ENCODE results near the gene CTXND2.

CTXND2 gene

DNA sequence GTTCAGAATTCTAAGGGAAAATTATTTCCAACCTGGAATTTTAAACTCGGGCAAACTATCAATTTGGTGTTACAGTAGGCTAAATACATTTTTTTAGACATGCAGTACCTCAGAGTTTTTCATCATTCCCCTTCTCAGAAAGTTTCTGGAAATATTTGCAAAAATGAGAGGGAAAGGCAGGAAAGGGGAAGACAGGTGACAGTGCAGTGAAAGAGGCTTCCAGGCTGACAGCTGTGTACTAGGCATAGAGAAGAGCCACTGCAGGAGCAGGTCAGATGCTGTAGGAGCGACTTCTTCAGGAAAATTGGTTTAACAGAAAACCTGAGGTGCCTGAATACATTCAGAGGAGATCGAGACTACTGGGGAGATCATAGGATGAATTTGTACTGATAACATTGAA lies 67.8 kb downstream of the CTXND2 start:
- Histone ChIP-seq H3K4me3 (replicated peaks; ENCODE audit: insufficient read depth, low read length) (no peak overlapping the region), H3K27me3 (ENCODE audit: insufficient read depth, poor library complexity, severe bottlenecking) (no peaks in the 10 kb centered on the region), H3K27ac (replicated peaks) (no peak overlapping the region)
- no peak for TF ChIP-seq GABPA (IDR thresholded peaks at IDR 0.05; ENCODE audit: low read depth)
- TF ChIP-seq, protein P1, sequence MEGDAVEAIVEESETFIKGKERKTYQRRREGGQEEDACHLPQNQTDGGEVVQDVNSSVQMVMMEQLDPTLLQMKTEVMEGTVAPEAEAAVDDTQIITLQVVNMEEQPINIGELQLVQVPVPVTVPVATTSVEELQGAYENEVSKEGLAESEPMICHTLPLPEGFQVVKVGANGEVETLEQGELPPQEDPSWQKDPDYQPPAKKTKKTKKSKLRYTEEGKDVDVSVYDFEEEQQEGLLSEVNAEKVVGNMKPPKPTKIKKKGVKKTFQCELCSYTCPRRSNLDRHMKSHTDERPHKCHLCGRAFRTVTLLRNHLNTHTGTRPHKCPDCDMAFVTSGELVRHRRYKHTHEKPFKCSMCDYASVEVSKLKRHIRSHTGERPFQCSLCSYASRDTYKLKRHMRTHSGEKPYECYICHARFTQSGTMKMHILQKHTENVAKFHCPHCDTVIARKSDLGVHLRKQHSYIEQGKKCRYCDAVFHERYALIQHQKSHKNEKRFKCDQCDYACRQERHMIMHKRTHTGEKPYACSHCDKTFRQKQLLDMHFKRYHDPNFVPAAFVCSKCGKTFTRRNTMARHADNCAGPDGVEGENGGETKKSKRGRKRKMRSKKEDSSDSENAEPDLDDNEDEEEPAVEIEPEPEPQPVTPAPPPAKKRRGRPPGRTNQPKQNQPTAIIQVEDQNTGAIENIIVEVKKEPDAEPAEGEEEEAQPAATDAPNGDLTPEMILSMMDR (IDR thresholded peaks at IDR 0.05; ENCODE audit: insufficient read depth, low read length): no peak
- no peak for TF ChIP-seq REST (IDR thresholded peaks at IDR 0.05; ENCODE audit: insufficient replicate concordance, low read depth)
- no peak for TF ChIP-seq POLR2AphosphoS5 (IDR thresholded peaks at IDR 0.05; ENCODE audit: low read depth)
- no peak for TF ChIP-seq SPI1 (IDR thresholded peaks at IDR 0.05; ENCODE audit: borderline replicate concordance, low read depth)
- no peak for DNase-seq (ENCODE audit: low read depth in 1 of 2, low spot score in 1 of 2)

GRCh38 chr1:150955280-150955679 lies 68.3 kb downstream of the CTXND2 start:
- Histone ChIP-seq H3K4me3 (replicated peaks; ENCODE audit: insufficient read depth, low read length) (no peak overlapping the region), H3K27ac (replicated peaks) (no peak overlapping the region), H3K27me3 (ENCODE audit: insufficient read depth, poor library complexity, severe bottlenecking) (no peaks in the 10 kb centered on the region)
- no peak for DNase-seq (ENCODE audit: low read depth in 1 of 2, low spot score in 1 of 2)
- no peak for TF ChIP-seq SPI1 (IDR thresholded peaks at IDR 0.05; ENCODE audit: borderline replicate concordance, low read depth)
- TF ChIP-seq POLR2AphosphoS5 (IDR thresholded peaks at IDR 0.05; ENCODE audit: low read depth): no peak
- TF ChIP-seq REST (IDR thresholded peaks at IDR 0.05; ENCODE audit: insufficient replicate concordance, low read depth): no peak
- TF ChIP-seq, protein P1 (IDR thresholded peaks at IDR 0.05; ENCODE audit: insufficient read depth, low read length): no peak
- no peak for TF ChIP-seq GABPA (IDR thresholded peaks at IDR 0.05; ENCODE audit: low read depth)

- no peak overlapping the region for H3K27ac ChIP-seq (replicated peaks)
- TF ChIP-seq, protein P1 (IDR thresholded peaks at IDR 0.05; ENCODE audit: insufficient read depth, low read length): no peak
- TF ChIP-seq SPI1 (IDR thresholded peaks at IDR 0.05; ENCODE audit: borderline replicate concordance, low read depth) (no peak), POLR2AphosphoS5 (IDR thresholded peaks at IDR 0.05; ENCODE audit: low read depth) (no peak), REST (IDR thresholded peaks at IDR 0.05; ENCODE audit: insufficient replicate concordance, low read depth) (no peak), GABPA (IDR thresholded peaks at IDR 0.05; ENCODE audit: low read depth) (no peak)
- H3K4me3 ChIP-seq (replicated peaks; ENCODE audit: insufficient read depth, low read length): no peak overlapping the region
- DNase-seq (ENCODE audit: low read depth in 1 of 2, low spot score in 1 of 2): no peak
- no peaks in the 10 kb centered on the region for H3K27me3 ChIP-seq (ENCODE audit: insufficient read depth, poor library complexity, severe bottlenecking)
These were observed 70.7 kb downstream of the CTXND2 start for GRCh38 chr1:150957666-150958065.
